ENCODE results near the gene MYO6.

MYO6 gene

DNA sequence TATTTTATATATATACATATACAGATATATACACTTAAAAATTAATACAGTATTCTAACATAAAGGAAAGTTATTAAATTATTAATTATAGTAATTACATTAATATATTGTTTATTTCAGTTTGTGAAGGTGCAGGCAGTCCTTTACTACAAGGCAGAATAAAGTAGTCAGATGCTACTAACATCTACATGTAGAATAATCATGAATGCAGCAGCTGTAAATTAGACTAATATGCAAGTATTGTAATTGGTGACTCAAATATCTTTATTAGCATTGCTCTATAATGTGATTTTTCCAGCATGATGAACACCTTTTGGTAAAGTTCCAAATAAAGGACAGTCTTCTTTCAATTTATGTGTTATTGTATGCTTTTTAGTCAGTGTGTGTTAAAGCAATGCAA lies 17.3 kb downstream of the MYO6 start:
- DNase-seq (ENCODE audit: low spot score) = no peak

GRCh38 chr6:75770844-75771243 lies 21.8 kb downstream of the MYO6 start:
- no peak for DNase-seq (ENCODE audit: low spot score)

- no peak for DNase-seq (ENCODE audit: low spot score)
These were observed 26.2 kb downstream of the MYO6 start for GRCh38 chr6:75775219-75775618.

GRCh38 chr6:75776461-75776860 lies 27.4 kb downstream of the MYO6 start:
- no peak for DNase-seq (ENCODE audit: low spot score)

DNA sequence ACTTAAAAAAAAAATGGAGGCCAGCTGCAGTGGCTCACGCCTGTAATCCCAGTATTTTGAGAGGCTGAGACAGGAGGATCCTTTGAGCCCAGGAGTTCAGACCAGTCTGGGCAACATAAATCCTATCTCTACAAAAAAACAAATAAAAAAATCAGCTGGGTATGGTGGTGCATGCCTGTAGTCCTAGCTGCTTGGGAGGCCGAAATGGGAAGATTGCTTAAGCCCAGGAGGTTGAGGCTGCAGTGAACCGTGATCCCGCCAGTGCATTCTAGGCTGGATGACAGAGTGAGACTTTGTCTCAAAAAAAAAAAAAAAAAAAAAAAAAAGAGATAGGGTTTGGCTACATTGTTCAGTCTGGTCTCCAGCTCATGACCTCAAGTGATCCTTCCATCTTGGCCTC lies 29.7 kb downstream of the MYO6 start:
- DNase-seq (ENCODE audit: low spot score) = no peak

- DNase-seq (ENCODE audit: low spot score) = no peak
These were observed 37.1 kb downstream of the MYO6 start for GRCh38 chr6:75786152-75786551.

GRCh38 chr6:75788894-75789293 lies 39.9 kb downstream of the MYO6 start:
- no peak for DNase-seq (ENCODE audit: low spot score)

DNA sequence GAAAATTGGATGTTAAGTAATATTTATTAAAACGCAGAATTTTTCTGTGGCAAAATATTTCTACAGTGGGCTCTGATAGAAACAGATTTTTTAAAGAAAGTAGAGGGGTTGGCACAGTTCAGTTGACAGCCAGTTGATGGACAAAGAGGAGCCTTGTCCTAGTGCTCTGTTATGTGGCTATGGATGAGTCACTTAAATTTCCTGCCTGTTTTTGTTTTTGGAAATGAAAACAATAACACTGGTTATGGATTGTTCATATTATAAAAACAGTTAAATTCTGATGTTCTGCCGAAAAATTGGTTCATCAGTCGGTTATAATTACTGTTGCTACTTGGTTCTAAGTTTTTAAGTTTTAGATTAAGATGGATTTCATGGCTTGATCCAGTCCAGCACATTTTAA lies 42.8 kb downstream of the MYO6 start:
- DNase-seq (ENCODE audit: low spot score) = peak; percentile 25

DNA sequence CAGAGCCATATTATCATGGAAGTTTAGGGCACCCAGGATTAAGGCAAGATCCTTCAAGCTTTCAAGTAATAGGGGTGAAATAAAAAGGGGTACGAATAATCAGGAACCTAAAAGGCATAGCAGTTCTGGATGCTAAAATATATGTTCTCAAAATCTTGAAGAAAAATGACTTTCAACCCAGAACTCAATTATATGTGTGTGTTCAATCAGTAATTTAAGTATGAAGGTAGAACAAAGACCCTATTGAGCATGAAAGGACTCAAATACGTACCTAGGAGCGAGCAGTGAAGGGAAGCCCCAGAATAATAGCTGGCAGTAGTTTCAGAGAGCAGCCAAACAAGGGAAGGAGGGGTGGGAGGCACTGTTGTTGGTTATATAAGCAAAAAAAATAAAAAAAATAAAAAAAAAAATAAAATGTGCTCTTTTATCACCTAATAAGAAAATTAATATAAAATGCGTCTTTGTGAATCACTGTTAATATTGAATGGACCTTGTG lies 45.4 kb downstream of the MYO6 start:
- DNase-seq (ENCODE audit: low spot score) = no peak

DNA sequence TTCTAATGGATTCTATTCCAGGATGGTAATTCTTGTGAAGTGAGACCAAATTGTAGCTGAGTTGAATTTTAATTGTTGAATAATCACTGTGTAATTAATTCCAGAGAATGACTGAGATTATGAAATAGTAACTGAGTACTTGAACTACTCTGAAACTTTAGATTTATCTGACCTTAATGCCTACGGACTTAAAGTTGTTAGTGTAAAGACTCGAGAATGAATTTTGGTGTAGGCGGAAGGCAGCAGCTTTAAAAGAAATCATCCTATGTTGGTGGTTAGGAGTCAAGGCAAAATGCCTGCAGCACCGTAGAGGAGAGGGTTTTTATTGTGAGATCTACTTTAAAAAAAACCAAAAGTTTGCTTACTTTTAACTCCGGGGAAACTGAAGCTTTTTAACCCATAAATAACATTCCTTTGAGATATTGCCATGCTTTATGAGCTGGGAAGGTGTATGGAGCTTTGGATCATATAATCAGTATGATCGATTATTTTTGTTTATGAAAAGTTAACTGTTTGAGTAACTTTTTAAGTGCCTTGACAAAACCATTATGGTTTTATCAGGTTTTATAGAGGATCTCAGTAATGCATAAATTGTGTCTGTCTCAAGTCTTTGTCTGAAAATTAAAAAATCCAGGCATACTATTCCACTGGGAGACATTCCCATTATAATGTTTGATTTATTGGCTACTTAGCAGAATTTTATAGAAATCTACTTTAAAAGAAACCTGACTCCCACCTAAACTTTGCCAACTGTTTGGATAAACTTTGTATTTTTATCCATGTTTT lies 46.1 kb downstream of the MYO6 start:
- DNase-seq (ENCODE audit: low spot score) = peak; percentile 9

- no peak for DNase-seq (ENCODE audit: low spot score)
These were observed 47.7 kb downstream of the MYO6 start for GRCh38 chr6:75796723-75797122.

DNA sequence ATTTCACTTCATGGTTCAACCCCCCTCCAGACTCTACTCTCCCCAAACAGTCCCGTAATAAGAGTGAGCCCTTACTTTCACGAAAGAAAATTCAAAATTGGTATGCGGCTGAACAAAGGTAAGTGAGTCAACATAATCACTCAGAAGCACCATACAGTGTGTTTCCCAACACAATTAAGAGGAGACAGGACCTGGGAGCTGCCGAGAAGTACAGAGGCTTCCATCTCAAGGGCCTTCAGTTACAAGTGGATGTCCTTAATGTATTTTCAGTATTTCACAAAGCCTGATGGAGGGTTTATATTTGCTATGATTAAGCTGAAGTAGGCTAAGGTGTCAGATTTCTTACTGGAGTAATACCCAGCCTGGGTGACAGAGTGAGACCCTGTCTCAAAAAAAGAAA lies 51.1 kb downstream of the MYO6 start:
- DNase-seq (ENCODE audit: low spot score) = no peak

GRCh38 chr6:75800708-75801505 lies 51.9 kb downstream of the MYO6 start:
- DNase-seq (ENCODE audit: low spot score) = no peak

DNA sequence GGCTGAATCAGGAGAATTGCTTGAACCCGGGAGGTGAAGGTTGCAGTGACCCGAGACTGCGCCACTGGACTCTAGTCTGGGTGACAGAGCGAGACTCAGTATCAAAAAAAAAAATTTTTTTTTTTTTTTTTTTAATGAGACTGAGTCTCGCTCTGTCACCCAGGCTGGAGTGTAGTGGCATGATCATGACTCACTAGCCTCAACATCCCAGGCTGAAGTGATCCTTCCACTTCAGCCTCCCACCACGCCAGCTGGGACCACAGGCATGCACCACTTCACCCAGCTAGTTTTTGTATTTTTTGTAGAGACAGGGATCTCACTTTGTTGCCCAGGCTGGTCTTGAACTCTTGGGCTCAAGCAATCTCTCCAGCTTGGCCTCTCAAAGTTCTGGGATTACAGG lies 53.3 kb downstream of the MYO6 start:
- DNase-seq (ENCODE audit: low spot score) = no peak

GRCh38 chr6:75808507-75808906 lies 59.5 kb downstream of the MYO6 start:
- DNase-seq (ENCODE audit: low spot score) = no peak

- DNase-seq (ENCODE audit: low spot score) = no peak
These were observed 63.5 kb downstream of the MYO6 start for GRCh38 chr6:75812560-75812959.

DNA sequence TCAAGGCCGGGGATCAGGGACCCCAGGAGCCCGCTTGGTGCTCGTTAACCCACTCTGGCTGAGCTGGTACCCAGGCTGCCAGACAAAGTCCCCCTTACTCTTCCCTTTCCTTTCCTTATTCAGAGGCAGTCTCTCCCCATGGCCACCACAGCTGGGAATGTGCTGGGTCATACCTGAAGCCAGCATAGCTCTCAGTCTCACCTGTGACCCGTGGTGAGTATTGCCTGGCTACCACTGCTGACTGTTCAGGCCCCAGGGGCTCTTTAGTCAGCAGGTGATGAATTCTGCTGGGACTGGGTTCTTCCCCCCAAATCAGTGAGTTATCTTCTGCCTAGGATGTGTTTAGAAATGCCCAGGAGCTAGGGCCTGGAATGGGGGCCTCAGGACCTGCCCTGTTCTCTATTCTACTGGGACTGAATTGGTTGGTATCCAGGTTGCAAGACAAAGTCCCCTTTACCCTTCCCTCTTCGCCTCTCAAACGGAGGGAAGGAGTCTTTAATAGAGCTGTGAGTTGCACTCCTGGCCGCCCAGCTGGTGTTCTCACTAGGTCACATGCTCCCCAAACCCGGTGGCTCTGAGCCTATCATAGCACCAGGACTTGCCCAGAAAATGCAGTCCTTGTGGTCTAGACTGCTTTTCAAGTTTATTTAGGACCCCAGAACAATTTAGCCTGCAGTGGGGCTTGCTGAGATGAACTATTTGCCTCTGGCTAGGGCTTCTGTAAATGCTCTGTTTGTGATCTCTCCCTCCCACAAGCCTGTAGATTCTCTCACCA lies 64.6 kb downstream of the MYO6 start:
- no peak for DNase-seq (ENCODE audit: low spot score)

- no peak for DNase-seq (ENCODE audit: low spot score)
These were observed 66.7 kb downstream of the MYO6 start for GRCh38 chr6:75815756-75816155.

GRCh38 chr6:75818098-75818855 lies 69.2 kb downstream of the MYO6 start:
- DNase-seq (ENCODE audit: low spot score) = no peak

GRCh38 chr6:75819776-75820487 lies 70.9 kb downstream of the MYO6 start:
- no peak for DNase-seq (ENCODE audit: low spot score)

- DNase-seq (ENCODE audit: low spot score) = no peak
These were observed 75.1 kb downstream of the MYO6 start for GRCh38 chr6:75824160-75824559.

Data from GM03348 (cell line).